Cardiac fibroblast (primary cell): Measurements from ENCODE around the gene TNIP1.

Experiments
- DNase-seq, 2 donors: peaks; one replicate each; pipeline versions ENCODE4 v3.0.0 to v3.0.0-alpha.2; 2010; ENCODE audit warnings: low read depth in 2 of 2
- H3K4me3 ChIP-seq, 2 donors: replicated peaks in 1 of 2; 1 replicate in 1 of 2; 2 replicates in 1 of 2; pipeline ENCODE4 v1.5.1; 2011; ENCODE audit warnings: low read depth in 2 of 2, low read length in 2 of 2, mild to moderate bottlenecking in 2 of 2, moderate library complexity in 1 of 2
- CTCF ChIP-seq: IDR thresholded peaks from one replicate; pipeline ENCODE4 v1.5.1; 2011; ENCODE audit warnings: low read depth, mild to moderate bottlenecking, low read length, inconsistent platforms

TNIP1 gene

GRCh38 chr5:151015974-151016587 is 64.8 kb downstream of the TNIP1 start:
- H3K4me3 ChIP-seq = no peak overlapping the region

GRCh38 chr5:151014680-151015343 is 66.0 kb downstream of the TNIP1 start:
- no peak for TF ChIP-seq CTCF
- DNase-seq = peak in 1 of 2 donors; percentile 64
- no peak overlapping the region for H3K4me3 ChIP-seq

More at GRCh38 chr5:151015974-151016587, 64.8 kb downstream of the TNIP1 start:
- no peak for DNase-seq
- TF ChIP-seq CTCF = no peak

- no peak for TF ChIP-seq CTCF
- no peak overlapping the region for H3K4me3 ChIP-seq
- no peak for DNase-seq
Measured at GRCh38 chr5:151012862-151013261, 68.0 kb downstream of the TNIP1 start.

GRCh38 chr5:151008906-151009305 is 71.9 kb downstream of the TNIP1 start:
- DNase-seq = no peak
- TF ChIP-seq CTCF = no peak
- no peak overlapping the region for H3K4me3 ChIP-seq

GRCh38 chr5:151008210-151008491 is 72.7 kb downstream of the TNIP1 start:
- TF ChIP-seq CTCF = no peak
- no peak for DNase-seq
- no peak overlapping the region for H3K4me3 ChIP-seq

- no peak for TF ChIP-seq CTCF
- no peak for DNase-seq
- H3K4me3 ChIP-seq = no peak overlapping the region
Measured at GRCh38 chr5:151007430-151008209, 73.2 kb downstream of the TNIP1 start.
